Stimulated activated CD8-positive, alpha-beta memory T cell treated with anti-CD3 and anti-CD28 coated beads, Interleukin-12 subunit alpha, Interleukin-12 subunit beta, amount 100 ng/mL, for 4 hours (primary cell): ENCODE data around the gene APOE.
"Not testable (repeated sequence)": the region's sequence is repeated elsewhere in the genome, so short reads cannot be mapped to it uniquely, and the experiment has no call there.

Experiments
- DNase-seq: peaks from one replicate; pipeline ENCODE4 v3.0.0-alpha.2; 2020; ENCODE audit warnings: low read depth

APOE gene

DNA sequence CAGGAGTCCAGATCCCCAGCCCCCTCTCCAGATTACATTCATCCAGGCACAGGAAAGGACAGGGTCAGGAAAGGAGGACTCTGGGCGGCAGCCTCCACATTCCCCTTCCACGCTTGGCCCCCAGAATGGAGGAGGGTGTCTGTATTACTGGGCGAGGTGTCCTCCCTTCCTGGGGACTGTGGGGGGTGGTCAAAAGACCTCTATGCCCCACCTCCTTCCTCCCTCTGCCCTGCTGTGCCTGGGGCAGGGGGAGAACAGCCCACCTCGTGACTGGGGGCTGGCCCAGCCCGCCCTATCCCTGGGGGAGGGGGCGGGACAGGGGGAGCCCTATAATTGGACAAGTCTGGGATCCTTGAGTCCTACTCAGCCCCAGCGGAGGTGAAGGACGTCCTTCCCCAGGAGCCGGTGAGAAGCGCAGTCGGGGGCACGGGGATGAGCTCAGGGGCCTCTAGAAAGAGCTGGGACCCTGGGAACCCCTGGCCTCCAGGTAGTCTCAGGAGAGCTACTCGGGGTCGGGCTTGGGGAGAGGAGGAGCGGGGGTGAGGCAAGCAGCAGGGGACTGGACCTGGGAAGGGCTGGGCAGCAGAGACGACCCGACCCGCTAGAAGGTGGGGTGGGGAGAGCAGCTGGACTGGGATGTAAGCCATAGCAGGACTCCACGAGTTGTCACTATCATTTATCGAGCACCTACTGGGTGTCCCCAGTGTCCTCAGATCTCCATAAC is at the start of gene APOE:
Gene APOE, plus strand, starts transcription at position 360 of the 724 bp plus-strand sequence. CDS start 829 bp downstream, outside the sequence.
- DNase-seq = no peak

DNA sequence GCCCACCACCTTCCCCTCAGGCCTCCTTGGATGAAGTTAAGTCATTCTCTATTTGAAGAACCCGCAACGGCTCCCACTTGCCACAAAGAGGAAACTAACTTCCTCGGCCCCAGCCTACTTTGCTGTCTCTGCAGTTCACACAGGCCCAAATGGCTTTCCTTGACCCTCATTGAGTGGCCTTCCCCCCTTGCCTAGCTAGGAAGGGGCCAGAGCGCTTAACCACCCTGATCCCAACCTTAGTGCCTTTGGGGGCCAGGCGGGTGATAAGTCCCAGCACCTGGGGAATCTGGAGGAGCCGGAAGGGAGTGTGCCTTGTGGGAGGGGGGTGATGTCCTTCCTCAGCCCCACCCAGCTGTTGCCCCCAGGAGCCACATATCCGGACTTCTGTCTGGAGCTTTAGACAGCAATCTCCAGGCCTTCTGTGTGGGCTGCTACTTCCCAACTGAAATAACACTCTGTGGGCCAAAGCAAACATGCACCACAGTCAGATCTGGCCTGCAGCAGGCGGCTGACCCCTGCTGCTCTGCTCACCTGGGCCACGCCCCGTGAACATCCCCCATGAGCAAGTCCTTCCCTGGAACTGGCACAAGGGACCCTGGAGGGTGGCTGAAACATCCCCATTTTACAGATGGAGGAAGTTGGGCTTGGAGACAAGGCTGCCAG is 49.0 kb upstream of the APOE start:
- no peak for DNase-seq

DNA sequence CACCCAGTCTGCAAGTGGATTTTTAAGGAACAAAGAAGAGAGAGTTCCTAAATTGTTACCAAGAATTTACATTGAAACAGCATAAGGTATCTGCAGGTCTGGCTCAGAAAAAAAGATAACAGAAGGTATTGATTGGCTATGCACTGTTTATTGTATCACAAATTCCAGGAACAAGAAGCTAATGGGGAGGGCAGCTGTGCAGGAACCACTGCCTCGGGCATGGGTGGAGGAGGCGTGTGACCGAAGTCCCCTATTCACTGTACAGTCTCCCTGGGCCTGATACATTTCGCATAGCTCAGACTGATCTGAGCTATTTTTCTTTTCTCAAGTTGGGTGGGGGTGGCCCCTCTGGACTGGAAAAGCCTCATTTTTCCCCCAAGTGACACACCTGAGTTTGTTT is 47.8 kb upstream of the APOE start:
- no peak for DNase-seq

DNA sequence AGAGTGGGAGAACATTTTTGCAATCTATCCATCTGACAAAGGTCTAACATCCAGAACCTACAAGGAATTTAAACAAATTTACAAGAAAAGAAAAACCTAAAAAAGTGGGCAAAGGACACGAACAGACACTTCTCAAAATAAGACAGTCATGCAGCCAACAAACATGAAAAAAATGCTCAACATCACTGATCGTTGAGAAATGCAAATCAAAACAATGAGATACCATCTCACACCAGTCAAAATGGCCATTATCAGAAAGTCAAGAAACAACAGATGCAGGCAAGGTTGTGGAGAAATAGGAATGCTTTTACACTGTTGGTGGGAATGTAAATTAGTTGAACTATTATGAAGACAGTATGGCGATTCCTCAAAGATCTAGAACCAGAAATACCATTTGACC is 44.0 kb upstream of the APOE start:
- not testable (repeated sequence) for DNase-seq

DNA sequence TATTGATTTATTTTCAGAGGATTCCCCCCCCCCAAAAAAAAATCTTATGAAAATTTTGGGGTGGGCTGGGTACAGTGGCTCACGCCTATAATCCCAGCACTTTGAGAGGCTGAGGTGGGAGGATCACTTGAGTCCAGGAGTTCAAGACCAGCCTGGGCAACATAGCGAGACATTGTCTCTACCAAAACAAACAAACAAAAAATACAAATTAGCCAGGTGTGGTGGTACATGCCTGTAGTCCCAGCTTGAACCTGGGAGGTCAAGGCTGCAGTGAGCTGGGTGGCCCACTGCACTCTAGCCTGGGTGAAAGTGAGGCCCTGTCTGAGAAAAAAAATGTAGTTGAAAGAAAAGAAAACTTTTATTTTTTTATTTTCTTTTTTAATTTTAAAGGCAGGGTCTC is 41.6 kb upstream of the APOE start:
- no peak for DNase-seq

DNA sequence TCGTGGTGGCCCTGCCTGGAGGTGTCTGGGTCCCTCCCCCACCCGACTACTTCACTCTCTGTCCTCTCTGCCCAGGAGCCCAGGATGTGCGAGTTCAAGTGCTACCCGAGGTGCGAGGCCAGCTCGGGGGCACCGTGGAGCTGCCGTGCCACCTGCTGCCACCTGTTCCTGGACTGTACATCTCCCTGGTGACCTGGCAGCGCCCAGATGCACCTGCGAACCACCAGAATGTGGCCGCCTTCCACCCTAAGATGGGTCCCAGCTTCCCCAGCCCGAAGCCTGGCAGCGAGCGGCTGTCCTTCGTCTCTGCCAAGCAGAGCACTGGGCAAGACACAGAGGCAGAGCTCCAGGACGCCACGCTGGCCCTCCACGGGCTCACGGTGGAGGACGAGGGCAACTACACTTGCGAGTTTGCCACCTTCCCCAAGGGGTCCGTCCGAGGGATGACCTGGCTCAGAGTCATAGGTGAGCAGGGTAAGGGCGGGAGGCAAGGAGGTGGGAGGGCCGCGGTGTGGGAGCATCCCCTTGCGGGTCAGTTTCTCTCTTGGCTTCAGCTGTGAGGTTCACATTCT is 40.3 kb upstream of the APOE start:
- no peak for DNase-seq

DNA sequence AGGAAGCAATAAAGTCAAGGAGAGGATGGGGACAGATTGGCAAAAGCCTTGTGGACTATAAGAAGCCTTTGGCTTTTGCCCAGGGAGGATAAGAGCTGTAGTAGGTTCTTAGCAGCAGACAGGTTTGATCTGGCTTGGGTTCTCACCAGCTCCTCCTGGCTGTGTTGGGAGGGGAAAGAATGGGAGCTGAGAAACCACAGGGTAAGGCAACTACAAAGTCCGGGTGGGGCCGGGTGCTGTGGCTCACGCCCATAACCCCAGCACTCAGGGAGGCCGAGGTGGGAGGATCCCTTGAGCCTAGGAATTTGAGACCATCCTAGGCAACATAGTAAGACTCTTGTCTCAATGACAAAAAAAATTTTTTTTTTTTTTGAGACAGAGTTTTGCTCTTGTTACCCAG is 38.9 kb upstream of the APOE start:
- DNase-seq = no peak

DNA sequence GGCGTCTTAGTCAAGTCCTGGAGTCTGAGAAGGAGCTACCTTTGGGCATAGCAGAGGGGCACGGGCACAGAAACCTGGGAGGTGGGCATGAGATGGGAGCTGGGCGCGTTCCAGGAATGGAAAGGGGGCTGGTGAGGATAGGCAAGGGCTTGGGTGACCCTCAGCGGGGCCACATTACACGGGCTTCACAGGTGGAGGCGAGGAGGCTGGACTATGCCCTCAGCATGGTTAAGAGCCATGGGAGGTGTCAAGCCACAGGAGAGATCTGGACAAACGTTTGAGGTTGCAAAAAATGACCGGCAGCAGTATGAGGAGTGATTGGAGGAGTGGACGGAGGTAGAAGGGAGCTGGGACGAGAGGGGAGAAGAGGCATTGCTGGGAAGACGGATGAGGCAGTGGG is 38.0 kb upstream of the APOE start:
- DNase-seq = no peak

DNA sequence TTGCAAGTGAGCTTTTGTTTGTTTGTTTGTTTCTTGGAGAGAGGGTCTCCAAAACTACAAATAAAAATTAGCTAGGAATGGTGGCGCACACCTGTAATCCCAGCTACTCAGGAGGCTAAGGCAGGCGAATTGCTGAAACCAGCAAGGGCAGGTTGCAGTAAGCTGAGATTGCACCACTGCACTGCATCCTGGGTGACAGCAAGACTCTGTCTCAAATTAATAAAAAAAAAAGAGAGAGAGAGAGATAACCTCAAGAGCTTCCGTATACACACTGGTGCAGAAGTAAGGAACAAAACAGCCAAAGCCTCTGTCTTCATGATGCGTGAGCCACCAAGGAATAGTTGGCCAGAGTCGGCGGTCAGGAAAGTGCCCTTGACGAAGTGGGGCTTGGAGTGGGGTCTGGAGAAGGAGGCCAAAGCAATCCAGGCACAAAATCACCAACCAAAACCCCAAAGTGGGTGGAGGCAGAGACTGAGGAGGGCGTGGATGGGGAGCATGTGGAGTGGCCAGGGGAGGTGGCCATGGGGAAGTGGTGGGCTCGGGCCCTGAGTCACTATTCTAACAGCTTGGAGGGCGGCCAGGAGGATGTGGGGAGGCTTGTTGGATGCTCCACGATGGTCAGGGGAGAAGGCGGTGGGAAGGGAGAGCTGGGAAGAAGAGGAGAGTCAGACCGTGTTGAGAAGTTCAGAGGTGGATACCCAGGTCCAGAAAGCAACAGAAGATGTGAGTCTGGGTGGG is 35.7 kb upstream of the APOE start:
- DNase-seq = no peak

DNA sequence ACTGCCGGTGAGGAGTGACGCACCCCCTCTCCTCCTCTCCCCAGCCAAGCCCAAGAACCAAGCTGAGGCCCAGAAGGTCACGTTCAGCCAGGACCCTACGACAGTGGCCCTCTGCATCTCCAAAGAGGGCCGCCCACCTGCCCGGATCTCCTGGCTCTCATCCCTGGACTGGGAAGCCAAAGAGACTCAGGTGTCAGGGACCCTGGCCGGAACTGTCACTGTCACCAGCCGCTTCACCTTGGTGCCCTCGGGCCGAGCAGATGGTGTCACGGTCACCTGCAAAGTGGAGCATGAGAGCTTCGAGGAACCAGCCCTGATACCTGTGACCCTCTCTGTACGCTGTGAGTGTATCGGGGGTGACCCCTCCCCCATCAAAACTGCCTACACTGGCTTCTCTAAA is 33.8 kb upstream of the APOE start:
- DNase-seq = no peak

DNA sequence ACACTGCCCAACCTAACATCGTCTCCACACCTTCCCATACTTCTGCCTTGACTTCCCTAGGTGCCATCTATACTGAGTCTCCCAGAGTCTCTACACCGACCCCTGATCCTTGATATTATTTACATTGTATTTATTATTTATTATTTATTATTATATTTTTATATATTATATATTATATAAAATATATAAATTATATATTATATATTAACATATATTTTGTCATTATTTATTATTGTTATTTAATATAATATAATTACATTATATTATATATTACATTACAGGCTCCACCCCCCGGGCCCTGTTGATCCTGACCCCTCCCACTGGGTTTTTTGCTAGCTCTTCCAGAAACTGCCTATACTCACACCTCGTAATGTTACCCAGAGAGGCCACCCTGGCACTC is 32.9 kb upstream of the APOE start:
- no peak for DNase-seq

DNA sequence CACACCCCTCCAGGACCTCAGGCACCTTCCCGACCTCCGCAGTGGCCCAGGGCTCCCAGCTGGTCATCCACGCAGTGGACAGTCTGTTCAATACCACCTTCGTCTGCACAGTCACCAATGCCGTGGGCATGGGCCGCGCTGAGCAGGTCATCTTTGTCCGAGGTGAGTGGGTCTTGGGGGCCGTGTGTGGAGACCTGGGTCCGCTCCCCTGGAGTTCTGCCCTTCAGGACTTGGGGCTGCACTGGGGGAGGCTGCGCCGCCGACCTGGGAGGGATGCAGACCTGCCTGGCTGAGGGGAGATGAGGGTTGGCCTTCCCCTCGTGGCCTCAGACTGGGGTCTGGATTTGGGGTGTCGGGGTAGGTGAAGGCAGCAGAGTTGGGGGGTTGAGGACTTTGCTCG is 31.3 kb upstream of the APOE start:
- DNase-seq = no peak

DNA sequence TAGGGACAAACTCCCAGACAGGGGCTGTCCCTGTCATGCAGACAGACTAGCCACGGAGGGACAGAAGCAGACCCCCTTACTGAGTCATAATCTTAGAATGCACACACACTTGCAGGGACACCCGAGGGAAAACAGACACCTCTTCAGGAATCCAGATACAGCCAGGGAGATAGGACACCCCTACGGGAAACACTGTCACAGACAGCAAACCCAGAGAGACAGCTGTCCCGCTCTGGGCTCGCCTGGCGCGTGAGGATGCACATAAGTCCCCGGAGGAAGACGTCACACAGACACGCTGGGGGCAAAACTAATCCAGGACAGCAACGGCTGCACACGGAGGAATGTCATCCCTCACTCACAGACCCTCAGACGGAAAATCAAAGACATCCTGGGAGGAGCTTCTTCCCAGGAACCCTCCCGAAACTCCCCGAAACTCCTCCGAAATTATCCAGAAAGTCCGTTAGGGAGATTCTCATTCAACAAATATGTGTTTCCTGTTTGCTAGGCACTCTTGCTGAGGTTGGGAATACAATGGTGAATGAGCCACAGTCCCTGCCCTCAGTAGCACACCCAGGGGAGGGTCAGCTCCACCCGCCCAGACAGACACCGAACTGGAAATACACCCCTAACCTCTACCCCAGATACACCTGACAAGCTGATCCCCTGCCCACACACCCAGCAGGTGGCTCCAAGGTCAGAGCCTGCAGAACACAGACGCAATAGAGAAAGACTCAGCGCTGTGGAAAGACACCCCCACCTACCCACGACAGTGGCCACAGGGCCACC is 29.7 kb upstream of the APOE start:
- no peak for DNase-seq

DNA sequence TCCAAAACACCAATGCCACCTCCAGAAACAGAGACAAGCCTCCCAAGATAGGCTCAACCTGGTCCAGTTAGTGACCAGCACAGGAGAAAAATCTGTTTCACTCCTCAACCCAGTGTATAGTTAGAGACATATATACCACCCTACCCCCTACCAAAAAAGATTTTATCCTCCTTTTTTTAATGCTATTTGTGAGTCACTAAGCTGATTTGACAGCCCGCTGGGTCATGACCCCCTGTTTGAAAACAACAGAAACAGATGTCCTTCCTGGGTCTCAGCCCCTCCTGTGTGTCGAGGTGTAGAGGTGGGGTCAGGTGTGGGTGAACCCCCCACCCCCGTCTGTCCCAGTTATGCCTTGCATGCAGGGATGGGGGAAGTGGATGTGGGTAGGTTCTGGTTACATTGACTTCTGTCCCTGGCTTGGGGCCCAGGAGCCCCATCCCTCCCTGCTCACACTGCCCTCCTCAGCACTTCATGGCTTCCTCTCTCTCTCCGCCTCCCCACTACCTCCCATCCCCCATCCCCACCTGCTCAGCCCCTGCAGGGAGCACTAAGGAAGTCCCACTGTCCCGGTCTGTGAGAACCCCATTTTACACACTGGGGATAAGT is 28.6 kb upstream of the APOE start:
- DNase-seq = no peak

DNA sequence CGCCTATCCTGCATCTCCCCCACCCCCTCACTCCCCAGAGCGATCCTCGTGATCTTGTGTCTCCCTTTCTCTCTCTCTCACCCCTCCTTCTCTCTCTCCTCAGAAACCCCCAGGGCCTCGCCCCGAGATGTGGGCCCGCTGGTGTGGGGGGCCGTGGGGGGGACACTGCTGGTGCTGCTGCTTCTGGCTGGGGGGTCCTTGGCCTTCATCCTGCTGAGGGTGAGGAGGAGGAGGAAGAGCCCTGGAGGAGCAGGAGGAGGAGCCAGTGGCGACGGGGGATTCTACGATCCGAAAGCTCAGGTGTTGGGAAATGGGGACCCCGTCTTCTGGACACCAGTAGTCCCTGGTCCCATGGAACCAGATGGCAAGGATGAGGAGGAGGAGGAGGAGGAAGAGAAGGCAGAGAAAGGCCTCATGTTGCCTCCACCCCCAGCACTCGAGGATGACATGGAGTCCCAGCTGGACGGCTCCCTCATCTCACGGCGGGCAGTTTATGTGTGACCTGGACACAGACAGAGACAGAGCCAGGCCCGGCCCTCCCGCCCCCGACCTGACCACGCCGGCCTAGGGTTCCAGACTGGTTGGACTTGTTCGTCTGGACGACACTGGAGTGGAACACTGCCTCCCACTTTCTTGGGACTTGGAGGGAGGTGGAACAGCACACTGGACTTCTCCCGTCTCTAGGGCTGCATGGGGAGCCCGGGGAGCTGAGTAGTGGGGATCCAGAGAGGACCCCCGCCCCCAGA is 27.3 kb upstream of the APOE start:
- DNase-seq = no peak

DNA sequence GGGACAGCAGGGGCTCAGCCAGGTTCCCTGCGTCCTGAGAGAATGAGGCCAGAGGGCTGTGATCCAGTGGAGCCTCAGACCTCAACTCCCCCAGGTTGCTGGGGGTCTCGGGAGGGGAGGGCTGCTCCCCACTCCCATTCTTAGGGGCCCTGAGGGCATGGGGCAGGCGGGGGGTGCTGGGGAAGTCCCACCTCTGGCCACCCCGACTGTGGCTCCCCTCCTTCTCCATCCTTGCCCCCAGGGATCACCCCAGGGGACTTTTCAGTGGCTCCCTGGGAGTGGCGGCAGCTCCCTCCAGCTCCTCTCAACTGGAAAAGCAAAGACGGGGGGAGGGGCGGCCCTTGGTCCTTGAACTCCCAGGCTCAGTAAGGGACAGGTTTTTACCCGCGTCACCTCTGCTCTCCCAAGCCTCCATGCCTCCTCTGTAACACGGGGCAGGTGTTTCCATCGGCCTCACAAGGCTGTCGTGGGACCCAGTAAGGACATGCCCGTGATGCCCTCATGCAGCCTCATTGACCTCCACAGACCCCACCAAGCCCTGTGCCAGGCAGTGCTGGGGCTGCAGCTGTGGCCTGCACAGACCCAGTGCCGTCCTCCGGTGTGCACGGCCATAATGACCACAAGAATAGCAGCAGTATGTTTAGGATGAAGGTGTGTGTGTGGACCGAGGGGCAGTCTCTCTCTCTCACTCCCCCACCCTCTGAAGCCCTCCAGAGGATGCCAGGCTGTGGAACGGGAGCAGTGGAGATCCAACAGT is 26.1 kb upstream of the APOE start:
- no peak for DNase-seq

DNA sequence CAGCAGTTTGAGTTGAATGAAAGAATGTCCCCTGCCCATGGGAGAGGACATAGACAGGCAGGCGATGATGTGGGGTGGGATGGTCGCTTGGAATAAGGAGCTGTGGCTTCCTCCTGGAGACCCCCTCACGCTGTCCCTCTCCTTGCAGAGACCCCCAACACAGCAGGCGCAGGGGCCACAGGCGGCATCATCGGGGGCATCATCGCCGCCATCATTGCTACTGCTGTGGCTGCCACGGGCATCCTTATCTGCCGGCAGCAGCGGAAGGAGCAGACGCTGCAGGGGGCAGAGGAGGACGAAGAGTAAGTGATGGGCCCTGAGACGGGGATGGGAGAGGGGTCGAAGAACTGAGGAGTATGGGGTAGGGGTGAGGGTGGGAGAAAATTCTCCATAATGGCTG is 23.5 kb upstream of the APOE start:
- DNase-seq = no peak

DNA sequence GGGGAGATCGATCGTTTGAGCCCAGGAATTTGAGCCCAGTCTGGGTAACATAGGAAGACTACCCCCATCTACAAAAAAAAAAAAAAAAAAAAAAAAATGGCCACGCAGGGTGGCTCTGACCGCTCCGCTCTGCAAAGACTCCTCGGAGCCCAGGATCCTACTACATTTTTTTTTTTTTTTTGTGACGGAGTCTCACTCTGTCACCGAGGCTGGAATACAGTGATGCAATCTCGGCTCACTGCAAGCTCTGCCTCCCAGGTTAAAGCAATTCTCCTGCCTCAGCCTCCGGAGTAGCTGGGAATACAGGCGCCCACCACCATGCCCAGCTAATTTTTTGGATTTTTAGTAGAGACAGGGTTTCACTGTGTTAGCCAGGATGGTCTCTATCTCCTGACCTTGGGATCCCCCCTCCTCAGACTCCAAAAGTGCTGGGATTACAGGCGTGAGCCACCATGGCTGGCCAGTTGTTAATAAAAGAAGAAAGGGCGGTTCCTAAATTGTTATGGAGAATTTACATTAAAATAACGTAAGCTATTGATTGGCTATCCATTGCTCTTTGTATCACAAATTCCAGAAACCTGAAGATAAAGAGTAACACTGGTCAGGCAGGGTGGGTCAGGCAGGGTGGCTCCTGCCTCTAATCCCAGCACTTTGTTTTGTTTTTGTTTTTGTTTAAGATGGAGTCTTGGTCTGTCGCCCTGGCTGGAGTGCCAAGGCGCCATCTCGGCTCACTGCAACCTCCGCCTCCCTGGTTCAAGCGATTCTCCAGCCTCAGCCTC is 22.8 kb upstream of the APOE start:
- DNase-seq = not testable (repeated sequence)

DNA sequence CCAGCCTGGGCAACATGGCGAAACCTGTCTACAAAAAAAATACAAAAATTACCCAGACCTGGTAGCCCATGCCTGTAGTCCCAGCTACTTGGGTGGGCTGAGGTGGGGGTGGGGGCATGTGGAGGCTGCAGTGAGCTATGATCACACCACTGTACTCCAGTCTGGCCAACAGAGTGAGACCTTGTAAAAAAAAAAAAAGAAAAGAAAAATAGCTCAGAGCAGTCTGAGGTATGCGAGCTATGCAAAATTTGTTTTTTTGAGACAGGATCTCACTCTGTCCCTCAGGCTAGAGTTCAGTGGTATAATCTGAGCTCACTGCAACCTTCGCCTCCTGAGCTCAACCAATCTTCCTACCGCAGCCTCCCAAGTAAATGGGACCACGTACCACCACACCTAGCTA is 21.7 kb upstream of the APOE start:
- no peak for DNase-seq
